ENCODE results near the gene ATAD3A. TPM values are rescaled to one million over a fixed set of nuclear protein-coding genes. Genes with fewer than 3 reads are reported as not detected.

The ATAD3A gene
- total and polyA plus RNA-seq, 2 of the 4 experiments (the other 2 are of a cell fraction), result 27.2 to 34.0 TPM

GRCh38 chr1:1552263-1552639 lies 40.3 kb downstream of the ATAD3A start:
- Histone ChIP-seq H3K27ac (ENCODE audit: insufficient read depth, low read length) (no peak overlapping the region), H2BK20ac (ENCODE audit: low read depth, low read length) (no peak overlapping the region), H3K9me1 (ENCODE audit: insufficient read depth, low read length) (peaks cover 13% of the 10 kb centered on the region), H2BK5ac (ENCODE audit: low read depth, low read length, poor library complexity, severe bottlenecking) (no peak overlapping the region), H3K56ac (ENCODE audit: extremely low read depth, insufficient read depth, low read length) (no peak overlapping the region), H3K4me3 (ENCODE audit: insufficient read depth, low read depth, low read length) (no peak overlapping the region), H3K23ac (ENCODE audit: low read depth, low read length) (no peak overlapping the region), H3K4me2 (ENCODE audit: low read depth, low read length) (no peak overlapping the region), H2AK5ac (ENCODE audit: low read depth, low read length) (no peak overlapping the region), H2BK120ac (ENCODE audit: low read depth, low read length) (no peak overlapping the region), H3K36me3 (ENCODE audit: control insufficient read depth, insufficient read depth, low read length) (peaks cover 12% of the 10 kb centered on the region; the same call in 1 of the 2 replicates), H3K4me1 (ENCODE audit: control insufficient read depth, insufficient read depth, low read length) (peaks cover 5% of the 10 kb centered on the region; the same call in 1 of the 2 replicates), H3K14ac (replicated peaks; ENCODE audit: low read depth, low read length) (no peak overlapping the region), H2AFZ (replicated peaks; ENCODE audit: low read length, poor library complexity) (no peak overlapping the region), H4K20me1 (ENCODE audit: insufficient read depth, low read length) (peaks cover 46% of the 10 kb centered on the region), H4K5ac (ENCODE audit: low read depth, low read length) (no peak overlapping the region), H3K27me3 (ENCODE audit: control insufficient read depth, insufficient read depth, low read length) (no peaks in the 10 kb centered on the region), H3K79me1 (ENCODE audit: low read depth in 1 of 2, low read length in 2 of 2) (peaks cover 16 to 80% of the 10 kb centered on the region in 2 experiments), H3K18ac (ENCODE audit: low read depth, low read length) (no peak overlapping the region), H3K9ac (ENCODE audit: low read depth, low read length) (no peak overlapping the region), H3K9me3 (ENCODE audit: control insufficient read depth, insufficient read depth, low read length) (no peaks in the 10 kb centered on the region), H2AK9ac (replicated peaks; ENCODE audit: low read depth, low read length, poor library complexity) (peak overlapping the region; percentile 23), H3K4ac (ENCODE audit: low read depth, low read length) (no peak overlapping the region), H4K8ac (ENCODE audit: low read depth in 2 of 2, low read length in 2 of 2) (no peak overlapping the region), H4K91ac (ENCODE audit: insufficient read depth, low read depth, low read length) (no peak overlapping the region), H2BK15ac (ENCODE audit: low read depth, low read length) (no peak overlapping the region)
- dilution Hi-C loops (cut with HindIII; ENCODE audit: low sequenced_read_pairs, unreplicated experiment) (no loop called here), intact Hi-C loops (cut with micrococcal nuclease) (no loop called here), in situ Hi-C loops (cut with MboI; ENCODE audit: low sequenced_read_pairs) (no loop called here)
- DNase-seq (no peak), ATAC-seq (ENCODE audit: low read depth) (no peak)
- 96% methylated on average over 4 of the region's 10 CpGs; no CpG with 5 or more reads in 1 of the 2 experiments for WGBS, 2 experiments (ENCODE audit: extremely low coverage in 2 of 2, insufficient read length in 1 of 2)
- TF ChIP-seq CEBPB (IDR thresholded peaks at IDR 0.05; ENCODE audit: low read depth, low read length) (no peak), MAZ (IDR thresholded peaks at IDR 0.05; ENCODE audit: borderline replicate concordance, low read depth, low read length) (no peak), MAFK (IDR thresholded peaks at IDR 0.05; ENCODE audit: low read depth, low read length) (no peak), ELK1 (IDR thresholded peaks at IDR 0.05; ENCODE audit: borderline replicate concordance, low read depth, low read length) (no peak), FOS (IDR thresholded peaks at IDR 0.05; ENCODE audit: low read depth, low read length) (no peak), RAD21 (IDR thresholded peaks at IDR 0.05; ENCODE audit: low read length) (no peak), MXI1 (IDR thresholded peaks at IDR 0.05; ENCODE audit: borderline replicate concordance, low read depth, low read length) (no peak), POLR2A (IDR thresholded peaks at IDR 0.05; ENCODE audit: low read depth, low read length) (no peak), USF2 (IDR thresholded peaks at IDR 0.05; ENCODE audit: low read depth, low read length) (no peak), RCOR1 (IDR thresholded peaks at IDR 0.05; ENCODE audit: insufficient replicate concordance, low read length) (no peak), SMC3 (IDR thresholded peaks at IDR 0.05; ENCODE audit: low read depth, low read length) (no peak), BHLHE40 (IDR thresholded peaks at IDR 0.05; ENCODE audit: low read depth, low read length) (no peak)
- POLR2A ChIA-PET (ENCODE audit: unreplicated experiment), result no interaction called here
- BruUV-seq (replicated peaks), result no TSS peak
- CTCF ChIA-PET, result no interaction called here

Data from IMR-90 (cell line).